Measurements from ENCODE around the gene CCNB2. TPM values are rescaled to one million over a fixed set of nuclear protein-coding genes. Genes with fewer than 3 reads are reported as not detected.
"Not testable (repeated sequence)": the region's sequence is repeated elsewhere in the genome, so short reads cannot be mapped to it uniquely, and the experiment has no call there.

CCNB2 gene
- polyA plus RNA-seq, 1 donor (not counting 4 experiments of a cell fraction or from before 2014, with no cell fraction given) = 36.9 TPM

- Histone ChIP-seq H3K27me3 (ENCODE audit: control insufficient read depth, extremely low read depth, insufficient read depth, low read length) (no peaks in the 10 kb centered on the region), H4K20me1 (ENCODE audit: control insufficient read depth, extremely low read depth, insufficient read depth, low read length) (no peaks in the 10 kb centered on the region), H3K4me3 (ENCODE audit: control insufficient read depth in 2 of 3, extremely low read depth in 1 of 3, insufficient read depth in 2 of 3, low read depth in 1 of 3, low read length in 3 of 3) (no peak overlapping the region), H3K4me2 (ENCODE audit: control insufficient read depth, extremely low read depth, insufficient read depth, low read depth, low read length) (no peak overlapping the region), H3K9me3 (ENCODE audit: control insufficient read depth, low read depth, low read length) (no peaks in the 10 kb centered on the region), H3K9me1 (ENCODE audit: control insufficient read depth, extremely low read depth, insufficient read depth, low read length) (no peaks in the 10 kb centered on the region), H3K36me3 (ENCODE audit: control insufficient read depth in 2 of 2, extremely low read depth in 1 of 2, insufficient read depth in 2 of 2, low read length in 2 of 2) (peaks cover 0 to 12% of the 10 kb centered on the region in 2 experiments), H3K4me1 (ENCODE audit: control insufficient read depth, extremely low read depth, insufficient read depth, low read length) (no peaks in the 10 kb centered on the region), H3K27ac (ENCODE audit: control insufficient read depth, insufficient read depth, low read length) (no peak overlapping the region), H2AFZ (ENCODE audit: control insufficient read depth, low read length) (no peak overlapping the region), H3K79me2 (ENCODE audit: control insufficient read depth, insufficient read depth, low read length) (peaks cover 3% of the 10 kb centered on the region), H3K9ac (ENCODE audit: control insufficient read depth, extremely low read depth, insufficient read depth, low read length) (no peak overlapping the region)
- dilution Hi-C loops (cut with MboI; ENCODE audit: extremely low pct_ligation_motif_present, low sequenced_read_pairs) = no loop called here
- DNase-seq (ENCODE audit: low read depth, low spot score) = no peak
- TF ChIP-seq EZH2 (IDR thresholded peaks at IDR 0.05; ENCODE audit: low read length) (no peak), CTCF (optimal IDR thresholded peaks at IDR 0.05 in 1 of 3, IDR thresholded peaks at IDR 0.05 in 1 of 3, conservative IDR thresholded peaks at IDR 0.05 in 1 of 3; ENCODE audit: extremely low read depth in 1 of 3, insufficient read depth in 2 of 3, low read length in 3 of 3) (no peak)
- no peak for FAIRE-seq
Measured at GRCh38 chr15:59124261-59124660, 19.3 kb downstream of the CCNB2 start.

DNA sequence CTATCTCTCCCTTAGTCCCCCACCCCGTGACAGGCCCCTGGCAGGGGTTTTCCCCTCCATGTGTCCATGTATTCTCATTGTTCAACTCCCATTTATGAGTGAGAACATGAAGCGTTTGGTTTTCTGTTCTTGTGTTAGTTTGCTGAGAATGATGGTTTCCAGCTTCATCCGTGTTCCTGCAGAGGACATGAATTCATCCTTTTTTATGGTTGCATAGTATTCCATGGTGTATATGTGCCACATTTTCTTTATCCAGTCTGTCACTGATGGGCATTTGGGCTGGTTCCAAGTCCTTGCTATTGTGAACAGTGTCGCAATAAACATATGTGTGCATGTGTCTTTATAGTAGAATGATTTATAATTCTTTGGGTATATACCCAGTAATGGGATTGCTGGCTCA is 20.7 kb downstream of the CCNB2 start:
- H3K27me3 ChIP-seq (ENCODE audit: control insufficient read depth, extremely low read depth, insufficient read depth, low read length); H3K9ac ChIP-seq (ENCODE audit: control insufficient read depth, extremely low read depth, insufficient read depth, low read length); H3K4me1 ChIP-seq (ENCODE audit: control insufficient read depth, extremely low read depth, insufficient read depth, low read length); H3K9me3 ChIP-seq (ENCODE audit: control insufficient read depth, low read depth, low read length); H3K79me2 ChIP-seq (ENCODE audit: control insufficient read depth, insufficient read depth, low read length); H4K20me1 ChIP-seq (ENCODE audit: control insufficient read depth, extremely low read depth, insufficient read depth, low read length); H3K27ac ChIP-seq (ENCODE audit: control insufficient read depth, insufficient read depth, low read length); dilution Hi-C loops (cut with MboI; ENCODE audit: extremely low pct_ligation_motif_present, low sequenced_read_pairs); H3K36me3 ChIP-seq (ENCODE audit: control insufficient read depth in 2 of 2, extremely low read depth in 1 of 2, insufficient read depth in 2 of 2, low read length in 2 of 2); DNase-seq (ENCODE audit: low read depth, low spot score); H3K4me3 ChIP-seq (ENCODE audit: control insufficient read depth in 2 of 3, extremely low read depth in 1 of 3, insufficient read depth in 2 of 3, low read depth in 1 of 3, low read length in 3 of 3); H3K4me2 ChIP-seq (ENCODE audit: control insufficient read depth, extremely low read depth, insufficient read depth, low read depth, low read length); H2AFZ ChIP-seq (ENCODE audit: control insufficient read depth, low read length); FAIRE-seq; H3K9me1 ChIP-seq (ENCODE audit: control insufficient read depth, extremely low read depth, insufficient read depth, low read length): not testable (repeated sequence)

DNA sequence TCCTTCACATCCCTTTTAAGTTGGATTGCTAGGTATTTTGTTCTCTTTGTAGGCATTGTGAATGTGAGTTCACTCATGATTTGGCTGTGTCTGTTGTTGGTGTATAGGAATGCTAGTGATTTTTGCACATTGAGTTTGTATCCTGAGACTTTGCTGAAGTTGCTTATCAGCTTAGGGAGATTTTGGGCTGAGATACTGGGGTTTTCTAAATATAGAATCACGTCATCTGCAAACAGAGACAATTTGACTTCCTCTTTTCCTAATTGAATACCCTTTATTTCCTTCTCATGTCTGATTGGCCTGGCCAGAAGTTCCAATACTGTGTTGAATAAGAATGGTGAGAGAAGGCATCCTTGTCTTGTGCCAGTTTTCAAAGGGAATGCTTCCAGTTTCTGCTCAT is 22.3 kb downstream of the CCNB2 start:
- H2AFZ ChIP-seq (ENCODE audit: control insufficient read depth, low read length); H3K27ac ChIP-seq (ENCODE audit: control insufficient read depth, insufficient read depth, low read length); H3K9me3 ChIP-seq (ENCODE audit: control insufficient read depth, low read depth, low read length); H3K4me1 ChIP-seq (ENCODE audit: control insufficient read depth, extremely low read depth, insufficient read depth, low read length); H3K9ac ChIP-seq (ENCODE audit: control insufficient read depth, extremely low read depth, insufficient read depth, low read length); dilution Hi-C loops (cut with MboI; ENCODE audit: extremely low pct_ligation_motif_present, low sequenced_read_pairs); H3K4me3 ChIP-seq (ENCODE audit: control insufficient read depth in 2 of 3, extremely low read depth in 1 of 3, insufficient read depth in 2 of 3, low read depth in 1 of 3, low read length in 3 of 3); DNase-seq (ENCODE audit: low read depth, low spot score); H4K20me1 ChIP-seq (ENCODE audit: control insufficient read depth, extremely low read depth, insufficient read depth, low read length); H3K27me3 ChIP-seq (ENCODE audit: control insufficient read depth, extremely low read depth, insufficient read depth, low read length); H3K4me2 ChIP-seq (ENCODE audit: control insufficient read depth, extremely low read depth, insufficient read depth, low read depth, low read length); H3K9me1 ChIP-seq (ENCODE audit: control insufficient read depth, extremely low read depth, insufficient read depth, low read length); FAIRE-seq: not testable (repeated sequence)
- Histone ChIP-seq H3K79me2 (ENCODE audit: control insufficient read depth, insufficient read depth, low read length) (peaks cover 14% of the 10 kb centered on the region), H3K36me3 (ENCODE audit: control insufficient read depth in 2 of 2, extremely low read depth in 1 of 2, insufficient read depth in 2 of 2, low read length in 2 of 2) (peaks cover 6 to 13% of the 10 kb centered on the region in 2 experiments)

Data from keratinocyte (primary cell).